Testis (tissue), 3 donors: ENCODE measurements around the gene DALRD3. TPM values are rescaled to one million over a fixed set of nuclear protein-coding genes. Genes with fewer than 3 reads are reported as not detected.

Experiments used
- DNase-seq: peaks from one replicate; pipeline ENCODE4 v3.0.0-alpha.2; 2019
- H3K27ac ChIP-seq, 2 donors: fragments of 200-600 bp; sonication (generic); one replicate each; pipeline ENCODE4 v1.5.1; 2019
- H3K27me3 ChIP-seq: fragments of 200-600 bp; sonication (generic); one replicate; pipeline ENCODE4 v1.5.1; 2019
- H3K36me3 ChIP-seq: fragments of 200-600 bp; sonication (generic); one replicate; pipeline ENCODE4 v1.5.1; 2017; ENCODE audit warnings: low read depth; ENCODE audit errors: missing control alignments
- H3K4me1 ChIP-seq: fragments of 200-600 bp; sonication (generic); one replicate; pipeline ENCODE4 v1.5.1; 2019
- H3K4me3 ChIP-seq, 2 donors: fragments of 200-600 bp; sonication (generic); one replicate each; pipeline ENCODE4 v1.5.1; 2017 to 2019
- H3K9me3 ChIP-seq: fragments of 200-600 bp; sonication (generic); one replicate; pipeline ENCODE4 v1.5.1; 2017
- POLR2A ChIP-seq: fragments of 450-650 bp; IDR thresholded peaks from one replicate; pipeline ENCODE4 v1.6.1; 2017; ENCODE audit warnings: antibody characterized with exemption, mild to moderate bottlenecking, moderate library complexity
- WGBS, 2 donors: methylation state at CpG; one replicate each; pipeline ENCODE4 v1.1.5; 2018; 5-methylcytosine and 5-hydroxymethylcytosine counted together
- intact Hi-C: fragments of 100-400 bp; cut with DNase I; formaldehyde crosslinking; loops from one replicate; pipeline ENCODE4 v1.15.1; 2023; ENCODE audit warnings: low total_unique reads
- polyA plus RNA-seq: library from polyadenylated mRNA; stranded (reverse); fragments of 350-450 nt; fragmentation: Illumina TruSeq; extraction: RNeasy Lipid Tissue Mini Kit (QIAGEN cat#74804); gene quantifications from one replicate; pipeline ENCODE4 v1.2.3, GENCODE V29; 2014; ENCODE audit warnings: low read depth, low replicate concordance; ENCODE audit not compliant: insufficient read depth
- total RNA-seq, 2 donors: library from RNA; depleted of rRNA; stranded (reverse); fragments of >200 nt; gene quantifications; one replicate each; pipeline ENCODE4 v1.2.3, GENCODE V29; 2016
- TF ChIP-seq, protein P1 (sequence below), 3 experiments: fragments of 450-650 bp in 2 of 3; fragments of 200-600 bp in 1 of 3; sonication (generic) in 1 of 3; IDR thresholded peaks; one replicate each; pipeline ENCODE4 v1.5.1; 2016 to 2019; ENCODE audit warnings: antibody characterized with exemption in 3 of 3, mild to moderate bottlenecking in 2 of 3, moderate library complexity in 1 of 3

Gene DALRD3
- total and polyA plus RNA-seq, 3 donors from 2014 or later: 92.0 to 121 (median 106) TPM

DNA sequence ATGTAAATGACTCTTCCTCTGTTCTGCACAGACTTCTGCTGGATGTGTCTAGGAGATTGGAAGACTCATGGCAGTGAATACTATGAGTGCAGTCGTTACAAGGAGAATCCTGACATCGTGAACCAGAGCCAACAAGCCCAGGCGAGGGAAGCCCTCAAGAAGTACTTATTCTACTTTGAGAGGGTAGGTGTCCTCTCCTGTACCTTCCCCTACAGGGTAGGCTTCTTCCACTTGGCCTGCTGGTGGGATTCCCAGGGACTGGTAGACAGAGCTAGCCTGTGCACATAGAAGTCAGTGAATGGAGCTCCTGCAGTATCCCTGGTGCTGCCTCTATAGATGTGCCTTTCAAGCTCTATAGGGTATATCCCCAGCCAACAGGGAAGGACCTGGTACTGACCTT lies 38.9 kb downstream of the DALRD3 start:
- intact Hi-C loops: no loop called here
- TF ChIP-seq POLR2A: no peak
- TF ChIP-seq, protein P1, sequence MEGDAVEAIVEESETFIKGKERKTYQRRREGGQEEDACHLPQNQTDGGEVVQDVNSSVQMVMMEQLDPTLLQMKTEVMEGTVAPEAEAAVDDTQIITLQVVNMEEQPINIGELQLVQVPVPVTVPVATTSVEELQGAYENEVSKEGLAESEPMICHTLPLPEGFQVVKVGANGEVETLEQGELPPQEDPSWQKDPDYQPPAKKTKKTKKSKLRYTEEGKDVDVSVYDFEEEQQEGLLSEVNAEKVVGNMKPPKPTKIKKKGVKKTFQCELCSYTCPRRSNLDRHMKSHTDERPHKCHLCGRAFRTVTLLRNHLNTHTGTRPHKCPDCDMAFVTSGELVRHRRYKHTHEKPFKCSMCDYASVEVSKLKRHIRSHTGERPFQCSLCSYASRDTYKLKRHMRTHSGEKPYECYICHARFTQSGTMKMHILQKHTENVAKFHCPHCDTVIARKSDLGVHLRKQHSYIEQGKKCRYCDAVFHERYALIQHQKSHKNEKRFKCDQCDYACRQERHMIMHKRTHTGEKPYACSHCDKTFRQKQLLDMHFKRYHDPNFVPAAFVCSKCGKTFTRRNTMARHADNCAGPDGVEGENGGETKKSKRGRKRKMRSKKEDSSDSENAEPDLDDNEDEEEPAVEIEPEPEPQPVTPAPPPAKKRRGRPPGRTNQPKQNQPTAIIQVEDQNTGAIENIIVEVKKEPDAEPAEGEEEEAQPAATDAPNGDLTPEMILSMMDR (IDR thresholded peaks at IDR 0.05): no peak
- H3K4me1 ChIP-seq: peaks cover 8% of the 10 kb centered on the region
- WGBS, 2 donors: 85 to 91% methylated on average over 3 of the region's 3 CpGs
- no peak overlapping the region for H3K27ac ChIP-seq
- no peaks in the 10 kb centered on the region for H3K36me3 ChIP-seq
- no peak overlapping the region for H3K4me3 ChIP-seq
- H3K27me3 ChIP-seq: no peaks in the 10 kb centered on the region
- H3K9me3 ChIP-seq: no peaks in the 10 kb centered on the region
- no peak for DNase-seq

DNA sequence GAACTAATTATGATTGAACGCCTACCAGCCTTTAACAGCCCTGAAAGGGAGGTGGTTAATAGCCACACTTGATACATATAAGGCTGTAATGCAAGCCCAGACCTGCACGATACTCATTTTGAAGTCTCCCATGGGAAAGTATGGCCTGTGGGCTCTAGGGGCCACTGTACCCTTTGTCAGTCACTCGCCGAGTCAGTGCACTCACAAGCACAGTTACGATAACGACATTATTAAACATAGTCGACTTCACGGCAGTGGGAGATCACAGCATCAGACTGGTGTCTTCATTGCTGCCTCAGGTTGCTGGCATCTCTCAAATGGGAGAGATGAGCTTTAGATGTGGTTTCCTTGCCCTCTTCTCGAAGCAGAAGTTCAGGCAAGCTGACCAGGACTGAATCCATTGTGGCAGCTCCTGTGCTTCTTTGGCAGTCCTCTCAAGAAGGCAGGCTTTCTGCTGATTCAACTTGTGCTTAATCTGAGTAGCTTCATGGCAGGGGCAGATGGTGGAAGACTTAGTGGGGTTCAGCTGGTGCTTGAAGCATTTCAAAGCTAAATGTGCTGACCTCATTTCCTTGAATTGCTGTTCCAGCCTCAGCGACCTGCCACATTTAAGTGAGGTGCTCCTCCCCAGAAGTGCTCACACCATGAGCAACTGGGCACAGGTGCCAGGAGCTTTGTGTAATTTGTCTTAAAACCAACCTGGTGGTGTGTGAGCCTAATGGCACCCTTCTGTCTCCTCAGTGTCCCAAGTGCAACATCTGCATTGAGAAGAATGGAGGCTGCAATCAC lies 44.1 kb downstream of the DALRD3 start:
- no peaks in the 10 kb centered on the region for H3K27me3 ChIP-seq
- H3K9me3 ChIP-seq: no peaks in the 10 kb centered on the region
- no peaks in the 10 kb centered on the region for H3K36me3 ChIP-seq
- TF ChIP-seq, protein P1 (IDR thresholded peaks at IDR 0.05): no peak
- TF ChIP-seq POLR2A: no peak
- H3K4me1 ChIP-seq: peaks cover 8% of the 10 kb centered on the region
- H3K27ac ChIP-seq: no peak overlapping the region
- no peak for DNase-seq
- H3K4me3 ChIP-seq: no peak overlapping the region
- WGBS, 2 donors: 91 to 95% methylated on average over 10 of the region's 10 CpGs
- intact Hi-C loops: no loop called here

DNA sequence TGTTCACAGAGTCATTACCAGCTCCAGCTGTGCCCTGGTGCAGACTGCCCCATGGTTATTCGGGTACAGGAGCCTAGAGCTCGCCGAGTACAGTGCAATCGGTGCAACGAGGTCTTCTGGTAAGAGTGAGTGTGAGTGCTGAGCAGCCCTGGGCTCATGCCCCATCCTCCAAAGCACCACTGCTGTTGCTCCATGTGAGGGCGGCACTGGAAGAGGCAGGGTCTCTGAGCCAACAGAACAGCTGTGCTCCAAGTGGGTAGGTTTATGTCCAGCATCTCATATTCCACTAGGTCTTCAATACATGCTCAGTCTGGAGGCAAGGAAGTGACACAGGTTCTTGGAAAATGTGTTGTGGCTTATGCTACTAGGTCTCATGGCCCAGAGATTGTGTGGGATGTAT lies 47.8 kb downstream of the DALRD3 start:
- Histone ChIP-seq H3K36me3 (no peaks in the 10 kb centered on the region), H3K27ac (no peak overlapping the region), H3K9me3 (no peaks in the 10 kb centered on the region), H3K4me3 (no peak overlapping the region), H3K27me3 (no peaks in the 10 kb centered on the region), H3K4me1 (peaks cover 21% of the 10 kb centered on the region)
- TF ChIP-seq POLR2A: no peak
- TF ChIP-seq, protein P1 (IDR thresholded peaks at IDR 0.05): no peak
- intact Hi-C loops: no loop called here
- peak; percentile 6 for DNase-seq
- WGBS, 2 donors: 95 to 97% methylated on average over 6 of the region's 6 CpGs

DNA sequence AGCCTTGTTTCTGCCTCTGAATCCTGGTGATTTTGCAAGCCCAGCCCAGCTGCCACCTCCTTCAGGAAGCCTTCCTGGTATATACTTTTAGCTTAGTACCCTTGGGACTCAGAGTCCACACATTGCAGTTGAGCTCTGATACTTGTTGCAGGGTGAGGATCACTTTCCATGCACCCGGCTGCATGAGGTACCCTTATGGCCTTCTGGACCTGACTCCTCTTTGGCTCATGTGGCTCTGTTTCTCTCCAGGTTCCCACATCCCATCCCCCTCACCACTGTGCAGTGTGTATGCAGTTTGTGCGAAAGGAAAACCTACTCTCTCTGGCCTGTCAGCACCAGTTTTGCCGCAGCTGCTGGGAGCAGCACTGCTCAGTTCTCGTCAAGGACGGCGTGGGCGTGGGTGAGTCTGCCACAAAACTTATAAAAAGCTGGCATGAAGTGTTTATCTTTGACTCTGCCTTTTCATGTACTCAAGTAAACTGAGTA lies 51.5 kb downstream of the DALRD3 start:
- peaks cover 24% of the 10 kb centered on the region for H3K4me1 ChIP-seq
- H3K27ac ChIP-seq: peak overlapping the region; percentile 51 to 64
- H3K27me3 ChIP-seq: no peaks in the 10 kb centered on the region
- DNase-seq: peak; percentile 85
- no peak for TF ChIP-seq POLR2A
- TF ChIP-seq, protein P1 (IDR thresholded peaks at IDR 0.05): no peak
- H3K9me3 ChIP-seq: no peaks in the 10 kb centered on the region
- H3K4me3 ChIP-seq: no peak overlapping the region
- WGBS, 2 donors: 50 to 67% methylated on average over 7 of the region's 7 CpGs
- intact Hi-C loops: no loop called here
- H3K36me3 ChIP-seq: no peaks in the 10 kb centered on the region

DNA sequence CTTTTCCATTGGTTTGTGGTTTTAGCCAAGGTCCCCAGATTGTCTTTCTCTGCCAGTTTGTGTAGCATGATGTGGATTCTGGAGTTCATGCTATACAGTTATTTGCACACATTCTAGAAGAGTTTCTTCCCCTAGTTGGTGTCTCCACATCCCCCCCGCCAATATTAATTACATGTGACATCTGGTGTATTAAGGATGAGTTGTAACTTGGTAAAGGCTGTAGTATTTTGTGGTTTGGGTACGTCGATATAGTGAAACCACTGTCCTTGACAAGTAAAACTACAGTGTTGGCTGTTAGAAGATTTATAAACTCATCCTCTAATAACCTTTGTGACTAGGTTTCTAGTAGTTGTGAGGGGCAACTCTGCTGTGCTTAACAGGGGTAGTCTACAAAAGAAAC lies 52.0 kb downstream of the DALRD3 start:
- H3K9me3 ChIP-seq: no peaks in the 10 kb centered on the region
- peak overlapping the region; percentile 51 to 64 for H3K27ac ChIP-seq
- intact Hi-C loops: no loop called here
- no peak overlapping the region for H3K4me3 ChIP-seq
- peaks cover 24% of the 10 kb centered on the region for H3K4me1 ChIP-seq
- WGBS, 2 donors: 46 to 79% methylated on average over 3 of the region's 3 CpGs
- no peaks in the 10 kb centered on the region for H3K27me3 ChIP-seq
- DNase-seq: peak; percentile 7
- no peaks in the 10 kb centered on the region for H3K36me3 ChIP-seq
- no peak for TF ChIP-seq POLR2A
- TF ChIP-seq, protein P1 (IDR thresholded peaks at IDR 0.05): no peak
